Ovary (tissue), 9 donors: ENCODE results near the gene COLQ. TPM values are rescaled to one million over a fixed set of nuclear protein-coding genes. Genes with fewer than 3 reads are reported as not detected.

ENCODE experiments used
- DNase-seq, 5 donors: peaks; one replicate each; pipeline ENCODE4 v3.0.0-alpha.2; 2019 to 2020
- H3K27ac ChIP-seq, 2 donors: fragments of 200-600 bp; one replicate each; pipeline versions ENCODE4 v1.5.1 to v1.8.0; 2019 to 2022
- H3K27me3 ChIP-seq: fragments of 200-600 bp; one replicate; pipeline ENCODE4 v1.8.0; 2022
- H3K36me3 ChIP-seq: fragments of 200-600 bp; sonication (generic); one replicate; pipeline ENCODE4 v1.5.1; 2019
- H3K4me1 ChIP-seq: one replicate; pipeline ENCODE4 v1.8.1; 2013; ENCODE audit warnings: mild to moderate bottlenecking, moderate library complexity; ENCODE audit not compliant: insufficient read depth
- H3K4me3 ChIP-seq: fragments of 200-600 bp; sonication (generic); one replicate; pipeline ENCODE4 v1.5.1; 2017
- H3K9me3 ChIP-seq, 2 donors: fragments of 200-600 bp in 1 of 2; sonication (generic) in 1 of 2; one replicate each; pipeline versions ENCODE4 v1.5.1 to v1.8.1; 2013 to 2019; ENCODE audit warnings: mild to moderate bottlenecking in 1 of 2, moderate library complexity in 1 of 2
- EP300 ChIP-seq: sonication (generic); formaldehyde crosslinking; IDR thresholded peaks from one replicate; pipeline ENCODE4 v1.6.1; 2017; ENCODE audit warnings: antibody characterized with exemption
- POLR2A ChIP-seq: fragments of 450-650 bp; IDR thresholded peaks from one replicate; pipeline ENCODE4 v1.6.1; 2017; ENCODE audit warnings: antibody characterized with exemption, mild to moderate bottlenecking, moderate library complexity
- WGBS, 3 donors: extraction: QIAGEN DNeasy Blood & Tissue Kit in 1 of 3; methylation state at CpG; one replicate each; pipeline versions ENCODE4 v1.1.5 to v1.1.7; 2013 to 2017; 5-methylcytosine and 5-hydroxymethylcytosine counted together
- intact Hi-C, 4 donors: fragments of 100-400 bp; cut with DNase I; formaldehyde crosslinking; loops; one replicate each; pipeline versions ENCODE4 v1.11.0 to v1.15.1; 2022 to 2023
- polyA plus RNA-seq, 2 donors: library from polyadenylated mRNA; stranded (reverse); fragments of 200-250 nt in 1 of 2; fragments of 350-450 nt in 1 of 2; fragmentation: Illumina TruSeq in 1 of 2; extraction: RNeasy Lipid Tissue Mini Kit (QIAGEN cat#74804) in 1 of 2; gene quantifications; one replicate each; pipeline ENCODE4 v1.2.3, GENCODE V29; 2013 to 2014
- total RNA-seq, 7 donors: library from RNA; depleted of rRNA in 2 of 7; stranded (reverse); fragments of >200 nt in 2 of 7; fragmentation: NEBNext Ultra II Directional in 3 of 7; extraction: Animal tissue kit (Norgen Biotek cat#: 25700) in 3 of 7; gene quantifications; one replicate each; pipeline versions ENCODE4 v1.1.0 to v1.2.4, GENCODE V29; 2016 to 2023
- TF ChIP-seq, protein P1 (sequence below), 3 donors: fragments of 450-650 bp in 2 of 3; fragments of 200-600 bp in 1 of 3; IDR thresholded peaks; one replicate each; pipeline versions ENCODE4 v1.5.1 to v1.8.0; 2016 to 2022; ENCODE audit warnings: antibody characterized with exemption in 3 of 3, mild to moderate bottlenecking in 1 of 3
- donor health status: DM: no; HTN: no; CAD: no; lungs with moderate emphysema.
- donor health status: DM: no; HTN: no; CAD: no.
- donor health status: Bipolar disorder and iron deficiency.
- donor health status: DM: yes; HTN: yes; CAD: no.
- donor health status: DM: no; HTN: no; CAD: no.
- donor health status: DM: yes; HTN: yes; CAD: no.

The COLQ gene
- total and polyA plus RNA-seq, 9 donors: 1.9 to 6.1 (median 3.1) TPM

DNA sequence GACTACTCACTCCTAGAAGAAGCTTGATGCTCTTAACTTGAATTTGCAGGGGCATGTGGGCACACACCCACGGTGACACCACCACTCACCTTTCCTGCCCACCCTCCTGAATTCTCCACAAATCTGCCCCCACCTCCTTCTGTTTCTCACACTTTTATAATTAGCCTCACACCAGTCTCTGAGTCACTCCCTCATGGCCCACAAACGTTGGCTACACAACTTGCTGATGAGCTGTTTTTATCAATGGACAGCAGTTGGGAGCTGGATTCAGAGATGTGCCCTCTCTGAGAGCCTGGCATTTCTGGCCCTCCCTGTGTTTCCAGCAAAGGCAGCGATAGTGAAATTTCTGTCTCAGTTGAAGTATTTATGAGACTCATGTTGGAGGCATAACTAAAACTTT is 1.3 kb downstream of the COLQ start:
- DNase-seq: no peak
- intact Hi-C loops: no loop called here
- H3K4me1 ChIP-seq: no peaks in the 10 kb centered on the region
- H3K27ac ChIP-seq: no peak overlapping the region
- H3K4me3 ChIP-seq: no peak overlapping the region
- TF ChIP-seq, protein P1, sequence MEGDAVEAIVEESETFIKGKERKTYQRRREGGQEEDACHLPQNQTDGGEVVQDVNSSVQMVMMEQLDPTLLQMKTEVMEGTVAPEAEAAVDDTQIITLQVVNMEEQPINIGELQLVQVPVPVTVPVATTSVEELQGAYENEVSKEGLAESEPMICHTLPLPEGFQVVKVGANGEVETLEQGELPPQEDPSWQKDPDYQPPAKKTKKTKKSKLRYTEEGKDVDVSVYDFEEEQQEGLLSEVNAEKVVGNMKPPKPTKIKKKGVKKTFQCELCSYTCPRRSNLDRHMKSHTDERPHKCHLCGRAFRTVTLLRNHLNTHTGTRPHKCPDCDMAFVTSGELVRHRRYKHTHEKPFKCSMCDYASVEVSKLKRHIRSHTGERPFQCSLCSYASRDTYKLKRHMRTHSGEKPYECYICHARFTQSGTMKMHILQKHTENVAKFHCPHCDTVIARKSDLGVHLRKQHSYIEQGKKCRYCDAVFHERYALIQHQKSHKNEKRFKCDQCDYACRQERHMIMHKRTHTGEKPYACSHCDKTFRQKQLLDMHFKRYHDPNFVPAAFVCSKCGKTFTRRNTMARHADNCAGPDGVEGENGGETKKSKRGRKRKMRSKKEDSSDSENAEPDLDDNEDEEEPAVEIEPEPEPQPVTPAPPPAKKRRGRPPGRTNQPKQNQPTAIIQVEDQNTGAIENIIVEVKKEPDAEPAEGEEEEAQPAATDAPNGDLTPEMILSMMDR (IDR thresholded peaks at IDR 0.05): no peak
- no peak for TF ChIP-seq EP300
- no peak for TF ChIP-seq POLR2A
- WGBS, 3 donors: 44 to 52% (median 51%) methylated on average over 3 of the region's 3 CpGs
- H3K36me3 ChIP-seq: no peaks in the 10 kb centered on the region
- no peaks in the 10 kb centered on the region for H3K27me3 ChIP-seq
- no peaks in the 10 kb centered on the region for H3K9me3 ChIP-seq

DNA sequence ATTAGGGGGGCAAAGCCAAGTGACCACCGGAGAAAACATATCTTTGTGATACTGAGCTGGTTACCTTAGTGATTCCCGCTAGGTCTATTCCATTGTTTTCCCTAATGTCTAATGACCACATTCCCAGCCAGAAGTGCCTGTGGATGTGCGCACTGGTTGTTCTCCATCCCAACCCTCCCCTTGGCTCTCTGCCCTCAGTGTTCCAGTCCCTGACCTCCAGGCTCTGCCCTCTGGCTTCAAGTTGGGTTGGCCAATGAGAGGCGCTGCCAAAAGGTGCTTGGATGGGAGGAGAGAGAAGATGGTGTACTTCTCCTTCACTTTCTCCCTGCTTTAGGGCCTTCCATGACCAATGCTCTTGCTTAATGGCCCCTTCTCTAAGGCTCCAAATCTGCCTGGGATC is 2.4 kb downstream of the COLQ start:
- WGBS, 3 donors: 87 to 91% (median 91%) methylated on average over 4 of the region's 4 CpGs
- no peak overlapping the region for H3K27ac ChIP-seq
- intact Hi-C loops: no loop called here

DNA sequence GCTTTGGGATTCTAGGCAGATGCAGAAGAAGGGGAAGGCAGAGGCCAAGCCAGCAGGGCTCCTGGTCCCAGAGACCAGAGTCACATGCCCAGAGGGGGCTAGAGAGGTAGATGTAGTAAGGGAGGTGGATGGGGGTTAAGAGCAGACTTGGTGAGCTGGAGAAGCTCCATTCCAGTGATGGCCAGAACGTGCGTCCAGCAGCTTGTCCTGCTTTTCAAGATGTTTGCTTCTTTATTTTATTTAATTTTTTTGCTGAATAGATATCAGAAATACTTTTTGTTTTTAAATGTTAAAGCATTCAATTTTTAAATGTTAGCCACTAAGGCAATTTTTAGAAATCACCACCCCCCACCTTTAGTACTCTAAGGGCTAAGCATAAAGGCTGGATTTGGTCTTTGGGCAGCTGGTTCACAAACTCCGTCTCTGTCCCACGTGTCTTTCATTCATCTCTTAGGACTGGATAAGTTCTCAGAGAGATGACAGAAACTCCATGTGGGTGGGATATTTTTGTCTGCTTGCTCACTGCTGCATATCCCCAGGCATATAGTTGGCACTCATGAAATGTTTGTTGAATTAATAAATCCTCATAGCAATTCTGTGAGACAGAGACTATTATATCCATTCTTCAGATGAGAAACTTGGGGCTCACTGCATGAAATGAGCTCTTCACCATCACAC is 6.7 kb downstream of the COLQ start:
- 59 to 90% (median 65%) methylated on average over 4 of the region's 4 CpGs for WGBS, 3 donors

More for the DNA sequence above, 2.4 kb downstream of the COLQ start:
- no peaks in the 10 kb centered on the region for H3K27me3 ChIP-seq
- TF ChIP-seq EP300 (no peak), POLR2A (no peak)
- TF ChIP-seq, protein P1 (IDR thresholded peaks at IDR 0.05): no peak
- no peaks in the 10 kb centered on the region for H3K9me3 ChIP-seq
- no peak overlapping the region for H3K4me3 ChIP-seq
- peak in 2 of 5 donors; percentile 25 to 54 for DNase-seq
- no peaks in the 10 kb centered on the region for H3K36me3 ChIP-seq
- no peaks in the 10 kb centered on the region for H3K4me1 ChIP-seq

DNA sequence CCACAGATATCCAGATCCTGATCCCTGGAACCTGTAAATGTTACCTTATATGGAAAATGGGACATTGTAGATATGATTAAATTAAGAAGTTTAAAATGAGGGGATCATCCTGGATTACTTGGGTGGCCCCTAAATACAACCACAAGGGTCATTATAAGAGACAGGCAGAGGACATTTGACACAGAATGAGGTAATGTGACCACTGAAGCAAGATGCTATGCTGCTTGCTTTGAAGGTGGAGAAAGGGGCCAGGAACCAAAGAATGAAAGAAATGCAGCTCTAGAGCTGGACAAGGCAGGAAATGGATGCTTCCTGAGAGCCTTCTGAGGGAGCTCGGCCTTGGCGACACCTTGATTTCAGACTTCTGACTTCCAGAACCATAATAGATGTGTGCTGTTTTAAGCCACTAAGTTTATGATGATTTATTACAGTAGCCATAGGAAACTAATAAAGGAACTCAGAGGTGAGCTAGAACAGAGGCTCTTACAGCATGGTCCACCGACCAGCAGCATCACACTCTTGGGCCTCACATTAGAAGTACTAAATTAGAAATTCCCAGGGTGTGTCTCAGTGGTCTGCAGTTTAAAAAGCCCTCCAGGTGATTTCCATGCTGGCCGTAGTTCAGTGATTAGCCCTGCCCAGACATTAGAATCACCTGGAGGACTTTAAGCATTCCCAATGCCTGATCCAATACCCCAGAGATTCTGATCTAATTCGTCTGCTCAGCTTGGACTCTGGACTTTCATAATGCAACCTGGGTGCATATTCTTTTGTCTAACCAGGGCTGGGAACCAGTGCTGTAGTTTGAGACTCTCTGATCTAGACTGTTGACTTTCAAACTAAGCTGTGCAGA is 7.5 kb downstream of the COLQ start:
- Histone ChIP-seq H3K27ac (no peak overlapping the region), H3K4me3 (no peak overlapping the region), H3K36me3 (no peaks in the 10 kb centered on the region), H3K27me3 (no peaks in the 10 kb centered on the region), H3K9me3 (no peaks in the 10 kb centered on the region), H3K4me1 (peaks cover 2% of the 10 kb centered on the region)
- no peak for DNase-seq
- intact Hi-C loops: no loop called here
- TF ChIP-seq, protein P1 (IDR thresholded peaks at IDR 0.05): no peak
- 87 to 90% (median 88%) methylated on average over 5 of the region's 5 CpGs for WGBS, 3 donors

More for the DNA sequence above, 6.7 kb downstream of the COLQ start:
- intact Hi-C loops: no loop called here
- H3K27ac ChIP-seq: no peak overlapping the region
- H3K27me3 ChIP-seq: no peaks in the 10 kb centered on the region
- H3K4me1 ChIP-seq: peaks cover 2% of the 10 kb centered on the region
- no peaks in the 10 kb centered on the region for H3K36me3 ChIP-seq
- H3K9me3 ChIP-seq: no peaks in the 10 kb centered on the region
- no peak for TF ChIP-seq EP300
- TF ChIP-seq POLR2A: no peak
- TF ChIP-seq, protein P1 (IDR thresholded peaks at IDR 0.05): no peak
- no peak for DNase-seq
- no peak overlapping the region for H3K4me3 ChIP-seq
